ENCODE data around the gene CYFIP1. TPM values are rescaled to one million over a fixed set of nuclear protein-coding genes. Genes with fewer than 3 reads are reported as not detected.

The CYFIP1 gene
- total RNA-seq, 4 donors from 2014 or later, result 86.8 to 131 (median 105) TPM

- intact Hi-C loops (cut with DNase I), result no loop called here
Observed at GRCh38 chr15:22873841-22874240, 106.3 kb downstream of the CYFIP1 start.

GRCh38 chr15:22872936-22873701 lies 107.0 kb downstream of the CYFIP1 start:
- Histone ChIP-seq H3K27me3 (no peaks in the 10 kb centered on the region), H3K4me3 (no peak overlapping the region), H3K4me1 (peaks cover 0 to 12% (median 8%) of the 10 kb centered on the region in 4 donors), H3K36me3 (peaks cover 60 to 100% (median 92%) of the 10 kb centered on the region in 4 donors), H3K27ac (replicated peaks in 1 of 4) (peak overlapping the region in 1 of 4 donors; percentile 5), H3K9me3 (no peaks in the 10 kb centered on the region)
- intact Hi-C loops (cut with DNase I), result no loop called here
- TF ChIP-seq POLR2AphosphoS5 (IDR thresholded peaks at IDR 0.05) (peak in 1 of 2 donors; percentile 5), EP300 (IDR thresholded peaks at IDR 0.05) (no peak)
- no peak for DNase-seq (ENCODE audit: extremely low spot score)
- WGBS, result 74% methylated on average over 10 of the region's 17 CpGs

More at GRCh38 chr15:22873841-22874240, 106.3 kb downstream of the CYFIP1 start:
- no peak overlapping the region for H3K27ac ChIP-seq (replicated peaks in 1 of 4)
- 96% methylated on average over 9 of the region's 9 CpGs for WGBS
- peaks cover 64 to 100% (median 97%) of the 10 kb centered on the region in 4 donors for H3K36me3 ChIP-seq
- no peak overlapping the region for H3K4me3 ChIP-seq
- TF ChIP-seq EP300 (IDR thresholded peaks at IDR 0.05) (no peak), POLR2A (IDR thresholded peaks at IDR 0.05; ENCODE audit: low read depth) (no peak), CTCF (IDR thresholded peaks at IDR 0.05) (no peak), POLR2AphosphoS5 (IDR thresholded peaks at IDR 0.05) (no peak)
- H3K27me3 ChIP-seq, result no peaks in the 10 kb centered on the region
- peaks cover 0 to 7% (median 5%) of the 10 kb centered on the region in 4 donors for H3K4me1 ChIP-seq
- DNase-seq (ENCODE audit: extremely low spot score), result no peak
- H3K9me3 ChIP-seq, result no peaks in the 10 kb centered on the region

- Histone ChIP-seq H3K9me3 (no peaks in the 10 kb centered on the region), H3K27ac (replicated peaks in 1 of 4) (no peak overlapping the region), H3K27me3 (no peaks in the 10 kb centered on the region), H3K36me3 (peaks cover 58 to 100% (median 85%) of the 10 kb centered on the region in 4 donors), H3K4me3 (no peak overlapping the region), H3K4me1 (peaks cover 0 to 12% (median 8%) of the 10 kb centered on the region in 4 donors)
- WGBS, result 93% methylated on average over 6 of the region's 6 CpGs
- intact Hi-C loops (cut with DNase I), result no loop called here
- TF ChIP-seq CTCF (IDR thresholded peaks at IDR 0.05), result no peak
- no peak for TF ChIP-seq EP300 (IDR thresholded peaks at IDR 0.05)
- TF ChIP-seq POLR2AphosphoS5 (IDR thresholded peaks at IDR 0.05), result no peak
- TF ChIP-seq POLR2A (IDR thresholded peaks at IDR 0.05; ENCODE audit: low read depth), result no peak
- no peak for DNase-seq (ENCODE audit: extremely low spot score)
Observed at GRCh38 chr15:22871481-22872086, 108.6 kb downstream of the CYFIP1 start.

GRCh38 chr15:22870865-22871264 lies 109.3 kb downstream of the CYFIP1 start:
- Histone ChIP-seq H3K4me1 (peaks cover 0 to 12% (median 8%) of the 10 kb centered on the region in 4 donors), H3K27me3 (no peaks in the 10 kb centered on the region), H3K36me3 (peaks cover 61 to 100% (median 85%) of the 10 kb centered on the region in 4 donors), H3K27ac (replicated peaks in 1 of 4) (no peak overlapping the region), H3K4me3 (no peak overlapping the region), H3K9me3 (no peaks in the 10 kb centered on the region)
- no peak for TF ChIP-seq POLR2AphosphoS5 (IDR thresholded peaks at IDR 0.05)
- TF ChIP-seq EP300 (IDR thresholded peaks at IDR 0.05), result no peak
- TF ChIP-seq CTCF (IDR thresholded peaks at IDR 0.05), result no peak
- no peak for TF ChIP-seq POLR2A (IDR thresholded peaks at IDR 0.05; ENCODE audit: low read depth)
- WGBS, result 99% methylated on average over 11 of the region's 11 CpGs
- no peak for DNase-seq (ENCODE audit: extremely low spot score)
- intact Hi-C loops (cut with DNase I), result no loop called here

- no peak for DNase-seq (ENCODE audit: extremely low spot score)
- Histone ChIP-seq H3K4me1 (peaks cover 0 to 12% (median 8%) of the 10 kb centered on the region in 4 donors), H3K36me3 (peaks cover 51 to 99% (median 85%) of the 10 kb centered on the region in 4 donors), H3K27me3 (no peaks in the 10 kb centered on the region), H3K27ac (replicated peaks in 1 of 4) (no peak overlapping the region), H3K4me3 (no peak overlapping the region), H3K9me3 (no peaks in the 10 kb centered on the region)
- intact Hi-C loops (cut with DNase I), result no loop called here
- WGBS, result 99% methylated on average over 12 of the region's 12 CpGs
- TF ChIP-seq EP300 (IDR thresholded peaks at IDR 0.05) (no peak), POLR2A (IDR thresholded peaks at IDR 0.05; ENCODE audit: low read depth) (no peak), CTCF (IDR thresholded peaks at IDR 0.05) (no peak), POLR2AphosphoS5 (IDR thresholded peaks at IDR 0.05) (no peak)
Observed at GRCh38 chr15:22869856-22870255, 110.3 kb downstream of the CYFIP1 start.
